Hematopoietic multipotent progenitor cell treated with erythropoietin and hydrocortisone succinate and interleukin-3 and kit ligand, for 6 days (in vitro differentiated cells): Measurements from ENCODE around the gene SRPK3.
A peak's percentile ranks its signal among the peaks of the same experiment; 100 is the strongest.
"Not testable (repeated sequence)": the region's sequence is repeated elsewhere in the genome, so short reads cannot be mapped to it uniquely, and the experiment has no call there.

Source experiments
- DNase-seq: peaks from one replicate; pipeline ENCODE4 v3.0.0-alpha.2; 2015

SRPK3 gene

GRCh38 chrX:153746359-153746758 lies 34.5 kb upstream of the SRPK3 start:
- DNase-seq, result no peak

GRCh38 chrX:153746991-153747390 lies 33.9 kb upstream of the SRPK3 start:
- DNase-seq, result not testable (repeated sequence)

- not testable (repeated sequence) for DNase-seq
Measured at GRCh38 chrX:153749017-153749416, 31.8 kb upstream of the SRPK3 start.

- no peak for DNase-seq
Measured at GRCh38 chrX:153750127-153750774, 30.6 kb upstream of the SRPK3 start.

- no peak for DNase-seq
Measured at GRCh38 chrX:153755136-153755535, 25.7 kb upstream of the SRPK3 start.

GRCh38 chrX:153761863-153762262 lies 19.0 kb upstream of the SRPK3 start:
- DNase-seq, result no peak

GRCh38 chrX:153762626-153763173 lies 18.1 kb upstream of the SRPK3 start:
- no peak for DNase-seq

GRCh38 chrX:153763298-153763932 lies 17.4 kb upstream of the SRPK3 start:
- DNase-seq, result no peak

- peak; percentile 80 for DNase-seq
Measured at GRCh38 chrX:153763989-153764755, 16.7 kb upstream of the SRPK3 start, which contains the start of gene PLXNB3. PLXNB3 (plus strand) TSS chrX:153764249; CDS start chrX:153765536, 1,287 bp downstream.

- DNase-seq, result no peak
Measured at GRCh38 chrX:153764786-153765137, 16.1 kb upstream of the SRPK3 start.

- peak; percentile 71 for DNase-seq
Measured at GRCh38 chrX:153765138-153766079, 15.4 kb upstream of the SRPK3 start.

GRCh38 chrX:153766098-153766817 lies 14.6 kb upstream of the SRPK3 start:
- DNase-seq, result peak; percentile 87

- no peak for DNase-seq
Measured at GRCh38 chrX:153766871-153767673, 13.8 kb upstream of the SRPK3 start.

GRCh38 chrX:153767674-153768055 lies 13.2 kb upstream of the SRPK3 start:
- no peak for DNase-seq

GRCh38 chrX:153768311-153769157 lies 12.3 kb upstream of the SRPK3 start:
- no peak for DNase-seq

- DNase-seq, result no peak
Measured at GRCh38 chrX:153769158-153769864, 11.5 kb upstream of the SRPK3 start.

GRCh38 chrX:153769865-153770600 lies 10.8 kb upstream of the SRPK3 start:
- DNase-seq, result no peak

- DNase-seq, result no peak
Measured at GRCh38 chrX:153770601-153771414, 10.0 kb upstream of the SRPK3 start.
